DMS53 (cell line): Measurements from ENCODE around the gene PPP1R11.

ENCODE experiments used
- DNase-seq: peaks from one replicate; lab custom pipeline; 2025; lab: John Stamatoyannopoulos, UW

PPP1R11 gene

DNA sequence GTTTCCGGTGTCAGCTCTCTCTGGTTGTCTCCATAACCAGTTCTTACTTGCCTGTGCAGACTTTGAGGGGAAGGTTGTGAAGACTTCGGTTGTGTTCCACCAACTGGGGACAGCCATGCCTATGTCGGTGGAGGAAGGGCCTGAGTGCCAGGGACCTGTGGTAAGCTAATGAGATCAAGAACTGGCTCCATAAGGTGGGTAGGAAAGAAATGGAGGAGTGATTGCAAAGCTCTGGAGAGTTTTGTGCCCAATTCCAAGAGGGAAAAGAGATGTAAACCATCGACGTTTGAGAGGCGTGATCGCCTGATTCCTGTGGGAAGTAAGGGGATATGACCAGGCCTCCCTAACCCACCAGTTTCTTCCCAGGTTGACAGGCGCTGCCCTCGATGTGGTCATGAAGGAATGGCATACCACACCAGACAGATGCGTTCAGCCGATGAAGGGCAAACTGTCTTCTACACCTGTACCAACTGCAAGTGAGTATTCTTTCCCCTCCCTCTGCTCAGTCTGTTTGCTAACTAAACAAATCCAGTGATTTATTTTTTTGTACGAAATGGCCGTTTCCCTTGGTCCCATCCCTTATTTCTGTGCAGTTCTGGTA, 5.0 kb upstream of the PPP1R11 start:
- peak; percentile 71 for DNase-seq

DNA sequence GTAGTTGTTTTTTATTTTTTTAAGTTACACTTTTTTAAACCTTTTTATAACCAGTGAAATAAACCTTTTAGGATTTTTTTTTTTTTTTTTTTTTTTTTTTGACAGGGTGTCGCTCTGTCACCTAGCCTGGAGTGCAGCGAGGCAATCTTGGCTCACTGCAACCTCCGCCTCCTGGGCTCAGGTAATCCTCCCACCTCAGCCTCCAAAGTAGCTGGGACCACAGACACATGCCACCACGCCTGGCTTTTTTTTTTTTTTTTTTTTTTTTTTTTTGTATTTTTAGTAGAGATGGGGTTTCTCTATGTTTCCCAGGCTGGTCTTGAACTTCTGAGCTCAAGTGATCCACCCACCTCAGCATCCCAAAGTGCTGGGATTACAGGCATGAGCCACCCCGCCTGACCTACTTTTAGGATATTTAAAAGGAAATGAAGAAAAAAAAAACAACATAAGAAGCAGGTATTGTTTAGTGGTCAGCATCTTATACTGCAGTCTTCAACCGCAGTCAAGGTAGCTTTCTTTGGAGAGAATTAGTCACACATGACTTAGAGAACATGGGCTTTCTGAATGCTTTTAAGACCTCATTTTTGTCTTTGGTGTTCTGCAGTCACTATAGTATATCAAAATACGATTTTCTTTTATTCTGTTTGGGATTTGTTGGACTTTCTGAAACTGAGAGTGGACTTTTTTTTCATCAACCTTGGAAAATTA, 4.4 kb upstream of the PPP1R11 start:
- no peak for DNase-seq

DNA sequence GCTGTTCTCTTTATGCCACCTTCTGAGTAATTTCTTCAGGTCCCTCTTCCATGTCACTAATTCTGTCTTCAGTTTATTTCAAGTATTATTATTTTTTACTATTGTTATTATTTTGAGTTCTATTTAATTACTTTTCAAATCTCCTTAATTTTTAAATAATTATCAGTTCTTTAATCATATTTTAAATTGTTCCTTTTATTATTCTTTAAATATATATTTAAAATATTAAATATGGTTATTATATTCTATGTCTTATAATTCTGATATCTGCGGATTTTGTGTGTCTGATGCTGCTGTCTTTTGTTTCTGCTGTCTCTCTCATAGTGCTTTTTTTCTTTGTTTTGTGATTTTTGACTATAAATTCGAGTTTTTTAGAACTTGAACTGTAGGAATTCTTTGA, 3.7 kb upstream of the PPP1R11 start:
- DNase-seq, result no peak

DNA sequence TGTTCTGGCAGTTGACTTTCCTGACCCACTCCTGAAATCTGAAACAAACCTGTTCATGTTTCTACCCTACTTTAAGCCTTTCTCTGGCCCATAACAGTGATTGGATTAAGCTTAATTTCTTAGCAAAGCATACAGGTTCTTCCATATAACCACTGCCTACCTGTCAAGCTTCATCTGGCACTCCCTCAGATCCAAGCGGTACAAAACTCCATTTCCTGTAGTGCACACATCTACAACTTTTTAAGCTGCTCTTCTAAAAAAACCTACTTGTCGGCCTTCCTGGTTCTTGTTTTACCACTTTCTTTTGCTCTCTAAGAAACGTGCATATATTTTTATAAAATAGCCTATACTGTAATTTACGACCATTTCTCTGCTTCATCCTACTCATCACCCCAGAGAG, 916 bp upstream of the PPP1R11 start:
- peak; percentile 28 for DNase-seq

DNA sequence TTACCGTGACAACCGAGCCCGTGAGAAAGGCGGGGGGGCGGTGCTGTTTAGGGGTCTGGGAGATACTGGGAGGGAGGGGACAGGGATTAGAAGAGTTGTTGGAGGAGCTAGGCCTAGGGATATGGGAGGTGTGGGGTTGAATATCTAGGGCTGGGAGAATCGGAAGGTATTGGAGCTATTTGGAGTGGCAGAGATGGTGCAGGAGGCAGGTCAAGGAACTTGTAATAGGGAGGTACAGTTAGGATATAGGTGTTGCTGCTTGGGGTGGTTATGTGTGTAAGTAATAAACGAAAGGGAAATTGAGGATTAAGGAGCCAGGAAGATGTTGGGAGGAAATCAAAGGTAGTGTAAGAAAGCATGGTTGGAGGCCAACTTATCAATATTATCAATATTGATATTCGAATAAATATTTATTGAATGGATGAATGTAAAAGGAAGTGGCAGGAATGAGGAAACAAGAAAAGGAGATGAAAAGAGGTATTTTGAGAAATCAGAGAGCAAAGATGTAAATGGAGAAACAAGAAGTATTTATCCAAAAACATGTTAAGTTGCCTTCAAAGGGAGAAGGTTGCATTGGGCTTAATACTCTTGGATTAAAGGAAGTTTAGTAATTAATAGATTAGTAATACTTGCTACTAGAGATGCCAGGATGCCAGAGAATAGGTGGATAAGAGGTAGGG, 602 bp downstream of the PPP1R11 start:
- no peak for DNase-seq

DNA sequence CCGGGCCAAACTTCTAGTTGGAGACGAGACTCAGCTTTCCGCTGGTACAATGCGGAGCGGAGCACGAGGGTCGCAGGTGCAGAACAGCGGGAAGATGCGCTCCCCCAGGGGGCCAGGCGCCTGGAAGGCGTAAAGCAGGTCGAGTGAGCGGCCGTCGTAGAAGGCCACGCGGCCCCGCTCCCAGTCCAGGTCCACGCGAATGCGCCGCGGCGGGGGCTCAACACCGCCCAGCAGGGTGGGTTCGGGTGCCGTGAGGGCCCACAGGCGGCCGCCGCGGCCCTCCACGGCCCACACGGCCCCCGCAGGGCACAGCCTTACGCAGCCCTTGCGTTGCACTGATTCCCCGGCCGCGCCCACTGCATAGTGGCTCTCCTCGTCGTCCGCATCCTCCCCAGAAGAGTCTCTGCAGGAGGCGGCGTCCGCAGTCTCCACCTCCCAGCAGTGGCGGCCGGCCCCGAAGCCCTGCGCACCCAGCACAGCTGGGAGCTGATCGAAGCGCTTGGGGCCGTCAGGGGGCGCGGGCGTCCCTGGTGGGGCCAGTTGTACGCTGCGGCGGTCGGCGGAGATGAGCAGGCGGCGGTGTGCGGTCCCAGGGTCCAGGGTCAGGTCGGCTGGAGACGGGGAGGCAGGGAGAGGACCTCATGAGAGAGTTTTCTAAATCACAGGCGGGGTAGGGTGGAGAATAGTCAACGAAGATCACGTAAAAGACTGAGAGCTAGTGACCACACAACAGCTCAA, 4.3 kb downstream of the PPP1R11 start:
- DNase-seq, result no peak

DNA sequence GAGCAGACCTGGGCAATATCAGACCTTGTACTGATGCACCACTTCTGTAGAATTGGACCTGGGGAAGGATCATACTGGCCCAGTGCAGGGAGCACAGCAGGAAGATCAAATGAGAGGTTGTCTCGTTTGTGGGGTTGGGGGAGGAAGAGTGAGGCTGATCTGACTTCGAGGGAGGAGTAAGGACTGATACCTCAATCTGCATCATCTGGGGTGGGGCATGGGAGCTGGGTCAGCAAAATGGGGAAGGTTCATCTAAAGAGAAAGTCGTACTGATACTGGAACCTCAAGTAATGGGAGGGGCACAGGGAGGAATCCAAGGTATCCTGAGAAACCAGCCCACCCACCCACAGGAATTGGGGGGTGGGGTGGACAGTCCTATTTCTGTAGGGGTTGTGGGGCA, 4.9 kb downstream of the PPP1R11 start:
- no peak for DNase-seq

DNA sequence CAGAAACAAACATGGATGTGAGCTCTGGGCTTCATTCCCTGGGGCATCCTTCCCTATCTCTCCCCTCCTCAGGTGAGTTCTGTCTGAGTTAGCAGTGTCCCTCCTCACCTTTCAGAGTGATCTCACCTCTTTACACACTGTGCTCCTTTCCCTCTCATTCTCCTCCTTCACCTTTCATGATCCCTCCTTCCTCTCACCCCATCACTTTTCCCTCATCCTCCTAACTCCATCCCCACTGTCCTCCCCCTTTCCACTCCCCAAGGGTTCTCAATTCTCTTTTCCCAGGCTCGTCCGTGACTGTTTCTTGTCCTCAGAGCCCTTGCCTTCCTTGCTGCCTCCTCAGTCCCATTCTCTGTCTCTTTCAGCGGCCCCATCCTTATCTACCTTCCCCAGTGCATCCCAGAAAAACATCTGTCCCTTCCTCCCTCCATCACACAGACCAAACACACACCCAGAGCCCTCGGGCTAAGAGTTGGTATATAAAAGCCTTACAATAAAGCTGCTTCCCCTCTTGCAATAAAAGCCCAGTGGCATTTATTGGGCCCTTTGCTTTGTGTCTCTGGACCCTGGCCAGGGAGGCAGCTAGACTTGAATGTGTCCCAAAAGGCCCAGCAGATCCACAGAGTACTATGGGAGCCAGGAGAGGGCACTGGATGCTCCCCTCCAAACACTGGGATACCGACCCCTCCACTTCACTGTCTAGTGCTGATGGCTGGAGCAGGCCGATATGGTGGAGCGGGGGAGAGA, 6.7 kb downstream of the PPP1R11 start:
- DNase-seq, result no peak

DNA sequence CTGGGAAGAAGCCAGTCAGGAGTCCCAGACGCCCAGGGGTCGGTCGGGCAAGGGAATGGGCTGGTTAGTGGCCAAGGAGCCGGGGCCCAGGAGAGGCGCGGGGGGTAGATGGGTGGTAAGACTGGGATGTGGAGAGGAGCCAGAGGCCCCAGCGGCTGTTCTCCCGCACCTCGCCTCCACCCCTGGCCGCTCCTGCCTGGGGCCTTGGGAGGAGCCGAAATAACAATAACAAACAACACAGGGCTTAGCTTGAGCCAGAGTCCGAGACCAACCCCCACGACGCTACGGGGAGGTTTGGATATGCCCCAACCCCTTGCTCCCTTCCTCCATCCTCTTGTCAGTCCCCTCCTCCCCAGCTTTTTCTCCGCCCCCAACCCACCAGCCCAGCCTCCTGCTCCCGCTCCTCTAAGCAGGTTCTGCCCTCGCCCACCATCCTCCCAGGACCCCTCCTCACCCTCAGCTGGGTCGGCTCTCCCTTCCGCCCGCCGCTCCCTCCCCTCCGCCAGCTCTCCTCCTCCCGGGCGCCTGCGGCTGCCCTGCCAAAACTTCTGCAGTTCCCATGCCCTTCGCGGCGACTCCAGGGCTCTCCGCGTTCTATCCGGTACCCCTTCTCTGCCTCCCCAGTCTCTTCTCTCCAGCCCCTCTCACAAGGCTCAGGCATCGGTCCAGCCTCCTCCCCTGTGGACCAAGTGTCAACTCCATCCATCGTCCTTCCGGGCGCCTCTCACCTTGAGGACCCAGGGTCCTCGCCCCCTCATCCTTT, 7.5 kb downstream of the PPP1R11 start:
- DNase-seq, result no peak

DNA sequence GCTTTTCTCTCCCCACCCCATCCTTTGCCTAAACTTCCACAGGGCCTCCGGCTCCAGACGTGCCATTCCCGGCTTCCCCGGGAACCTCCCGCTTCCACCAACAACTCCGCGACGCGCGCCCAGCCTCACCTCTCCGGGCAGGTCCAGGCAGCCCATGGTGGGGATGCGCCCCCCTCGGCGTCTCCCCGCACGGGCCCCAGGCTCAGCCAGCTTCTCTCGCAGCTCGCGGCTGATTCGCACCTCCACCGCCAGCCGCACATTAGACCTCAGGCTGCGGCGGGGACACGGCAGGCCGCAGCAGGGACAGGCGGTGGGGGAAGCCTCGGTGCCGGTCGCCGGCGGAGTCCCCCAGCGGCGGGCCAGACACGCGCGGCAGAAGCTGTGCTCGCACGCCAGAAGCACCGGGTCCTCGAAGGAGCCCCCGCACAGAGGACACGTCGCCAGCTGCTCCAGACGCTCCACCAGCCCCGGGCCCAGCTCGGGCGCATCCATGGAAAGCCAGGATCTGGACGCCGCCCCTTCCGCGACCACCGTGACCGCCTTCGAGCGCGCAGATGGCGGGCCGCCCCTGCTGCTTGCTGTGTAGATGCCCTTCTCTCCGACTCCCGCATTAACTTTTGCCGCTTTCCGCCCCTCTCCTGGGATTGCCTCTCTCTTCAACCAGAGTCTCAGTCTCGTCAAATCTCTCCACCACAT, 8.2 kb downstream of the PPP1R11 start, which contains the start of gene RNF39:
RNF39 (minus strand) TSS at position 676 of the 696 bp plus-strand sequence; CDS start at position 492, 184 bp downstream.
- DNase-seq, result peak; percentile 47

DNA sequence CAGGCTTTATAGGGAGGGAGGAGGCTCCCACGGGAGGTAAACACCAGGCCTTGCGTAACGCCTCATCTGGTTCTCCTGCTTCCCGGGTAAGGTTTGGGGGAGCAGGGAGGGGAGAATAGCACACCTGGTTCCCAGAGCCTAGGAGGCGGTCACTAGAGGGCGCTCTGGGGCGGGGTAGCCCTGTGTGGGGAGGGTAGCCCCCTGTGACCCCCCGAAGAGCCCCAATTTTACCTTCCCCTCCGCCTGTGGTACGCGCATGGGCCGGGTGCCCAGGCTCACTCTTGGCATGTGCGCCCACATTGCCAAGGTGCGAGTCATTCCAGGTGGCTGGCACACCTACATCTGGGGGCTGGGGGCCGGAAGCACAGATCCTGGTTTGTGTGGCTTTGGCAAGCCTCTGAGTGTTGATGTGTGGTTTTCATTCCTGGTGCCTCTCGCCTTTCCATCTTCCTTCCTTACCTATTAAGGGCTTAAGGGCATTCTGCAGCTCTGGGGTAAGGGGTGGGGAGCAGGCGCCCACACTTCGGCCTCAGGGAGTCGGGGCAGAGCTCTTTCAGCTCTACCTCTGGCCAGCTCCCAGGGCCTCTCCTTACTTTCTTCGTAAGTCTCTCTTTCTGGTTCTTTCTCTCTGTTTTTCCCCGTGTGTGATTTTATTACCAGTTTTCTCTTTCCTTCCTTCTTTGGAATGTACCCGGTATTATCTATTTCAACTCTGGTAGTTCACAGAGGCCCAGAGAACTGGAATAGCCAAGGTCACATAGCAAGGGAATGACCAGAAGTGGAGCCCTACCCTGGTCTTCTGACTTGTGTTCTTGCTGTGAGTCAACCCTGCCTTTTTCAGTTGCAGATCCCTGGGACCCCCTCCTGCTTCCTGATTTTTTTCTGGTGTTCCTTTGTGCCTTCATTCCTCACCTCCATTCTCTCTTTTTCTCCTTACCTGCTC, 9.1 kb downstream of the PPP1R11 start:
- peak; percentile 59 for DNase-seq

DNA sequence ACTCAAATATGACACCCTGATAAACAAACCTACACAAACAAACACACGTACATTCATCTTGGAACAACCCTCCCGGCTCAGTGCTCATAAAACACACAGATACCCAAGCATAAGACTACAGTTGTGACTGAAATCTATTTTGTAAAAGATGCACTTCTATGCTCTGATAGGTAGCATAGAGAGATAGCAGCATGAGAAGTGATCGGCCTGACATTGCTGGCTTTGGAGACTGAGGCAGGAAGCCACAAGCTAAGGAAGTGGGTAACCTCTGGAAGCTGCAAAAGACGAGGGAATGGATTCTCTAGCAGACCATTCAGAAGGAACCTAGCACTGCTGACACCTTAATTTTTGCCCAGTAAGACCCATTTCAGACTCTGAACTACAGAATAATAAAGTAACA, 10.2 kb downstream of the PPP1R11 start:
- no peak for DNase-seq

DNA sequence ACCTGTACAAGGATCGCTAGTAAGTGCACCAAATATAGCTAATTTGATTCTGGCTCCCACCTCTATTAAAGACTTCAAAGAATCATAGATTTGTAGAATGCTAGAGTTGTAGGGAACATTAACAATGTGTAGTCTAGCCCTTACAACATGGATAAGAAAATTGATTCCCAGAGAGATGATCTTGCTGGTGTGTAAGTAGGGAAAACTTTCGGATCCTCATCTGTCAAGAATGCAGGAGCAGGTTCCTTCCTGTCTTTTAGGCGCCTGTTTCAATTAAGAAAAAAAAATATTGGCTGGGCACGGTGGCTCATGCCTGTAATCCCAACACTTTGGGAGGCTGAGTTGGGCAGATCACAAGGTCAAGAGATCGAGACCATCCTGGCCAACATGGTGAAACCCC, 20.9 kb downstream of the PPP1R11 start:
- no peak for DNase-seq

DNA sequence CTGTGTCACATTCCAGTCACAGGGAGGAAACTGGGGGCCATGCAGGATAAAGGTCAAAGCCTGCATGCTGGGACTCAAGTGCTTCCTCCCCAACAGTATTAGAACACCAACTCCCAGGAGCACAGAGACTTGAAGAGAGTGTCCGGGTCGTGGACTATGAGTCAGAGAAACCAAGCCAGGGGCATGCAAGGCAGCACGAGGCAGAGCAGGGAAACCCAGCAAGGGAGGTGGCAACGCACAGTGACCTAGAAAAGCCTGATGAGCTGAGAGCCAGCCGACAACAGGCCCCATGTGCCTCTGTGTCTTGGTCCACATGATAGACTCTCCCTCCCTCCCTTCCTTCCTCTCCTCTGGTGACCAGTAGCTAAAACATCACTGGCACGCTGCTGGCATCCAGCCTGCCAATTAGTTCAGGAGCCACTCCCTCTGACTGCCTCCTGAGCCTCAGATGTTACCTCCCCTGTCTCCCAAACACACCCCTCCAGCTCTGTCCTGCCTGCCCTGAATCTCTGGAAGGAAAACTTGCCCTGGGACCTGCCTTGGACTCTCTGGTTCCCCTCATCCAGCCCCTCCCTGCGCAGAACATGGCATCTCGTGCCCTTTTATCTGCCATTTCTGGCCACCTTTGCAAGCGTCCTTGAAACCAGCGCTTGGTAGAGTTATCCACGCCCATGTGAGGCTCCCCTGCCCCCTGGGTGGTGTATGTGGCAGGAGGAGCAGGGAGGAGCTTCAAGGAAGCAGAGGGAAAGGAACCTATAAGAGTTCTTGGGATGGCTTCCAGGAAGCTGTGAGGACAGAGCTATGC, 24.8 kb downstream of the PPP1R11 start:
- no peak for DNase-seq

DNA sequence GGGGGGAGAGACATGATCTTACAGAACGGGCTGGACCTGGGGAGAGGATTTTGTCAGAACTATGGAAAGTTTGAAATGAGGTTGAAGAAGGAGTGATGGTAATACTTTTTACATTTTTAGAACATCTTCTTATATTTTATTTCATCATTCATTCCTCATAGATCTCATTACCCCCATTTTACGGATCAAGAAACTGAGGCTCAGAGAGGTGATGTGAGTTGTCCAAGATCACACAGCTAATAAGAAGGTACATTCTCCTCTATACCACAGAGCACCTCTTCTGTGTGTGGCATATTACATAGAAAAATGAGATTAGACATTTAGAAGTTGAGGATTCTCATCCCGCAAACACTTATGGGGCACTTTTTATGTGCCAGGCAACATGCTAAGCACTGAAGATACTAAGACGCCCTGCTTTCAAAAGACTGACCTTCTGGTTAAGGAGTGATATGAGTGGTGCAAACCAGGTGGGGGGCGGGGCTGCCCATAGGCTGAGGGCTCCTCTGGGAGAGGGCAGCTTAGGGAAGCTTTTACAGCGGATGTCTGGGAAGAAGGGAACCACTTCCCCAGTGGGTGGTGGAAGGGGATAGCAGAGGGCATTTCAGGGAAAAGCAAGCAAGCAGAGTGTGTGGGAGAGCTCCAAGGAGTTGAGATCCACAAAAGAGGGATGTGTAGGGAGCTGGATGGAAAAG, 26.0 kb downstream of the PPP1R11 start:
- no peak for DNase-seq

DNA sequence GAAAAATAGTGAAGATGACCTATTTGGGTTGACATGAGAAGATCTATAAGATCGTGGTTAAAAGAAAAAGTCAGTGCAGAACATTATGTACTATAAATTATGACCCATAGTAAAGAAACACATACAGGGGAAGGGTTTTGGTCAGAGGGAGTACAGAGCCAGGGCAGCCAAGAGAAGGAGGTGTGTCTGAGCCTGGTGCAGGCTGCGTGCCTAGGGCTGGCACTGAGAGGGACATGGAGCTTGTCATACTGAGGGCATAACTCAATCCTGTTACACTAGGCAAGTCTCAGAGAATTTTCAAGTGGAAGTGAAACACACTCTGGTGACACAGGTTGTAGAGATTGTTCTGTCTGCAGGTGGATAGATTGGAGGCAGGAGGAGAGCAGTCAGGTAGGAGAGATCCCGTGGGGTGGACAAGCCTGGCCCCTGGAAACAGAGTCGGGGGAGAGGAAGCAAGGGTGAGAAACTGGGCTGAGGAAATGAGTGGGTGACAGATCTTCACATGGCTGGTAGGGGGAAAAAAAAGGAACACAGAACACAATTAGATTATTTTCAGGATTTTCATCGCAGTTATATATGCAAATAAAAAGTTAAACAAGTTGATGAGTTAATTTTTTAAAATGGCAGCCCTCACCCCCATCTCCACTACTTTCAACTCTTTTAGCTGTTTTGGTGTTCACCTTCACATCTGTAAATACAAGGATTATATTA, 27.1 kb downstream of the PPP1R11 start:
- no peak for DNase-seq

DNA sequence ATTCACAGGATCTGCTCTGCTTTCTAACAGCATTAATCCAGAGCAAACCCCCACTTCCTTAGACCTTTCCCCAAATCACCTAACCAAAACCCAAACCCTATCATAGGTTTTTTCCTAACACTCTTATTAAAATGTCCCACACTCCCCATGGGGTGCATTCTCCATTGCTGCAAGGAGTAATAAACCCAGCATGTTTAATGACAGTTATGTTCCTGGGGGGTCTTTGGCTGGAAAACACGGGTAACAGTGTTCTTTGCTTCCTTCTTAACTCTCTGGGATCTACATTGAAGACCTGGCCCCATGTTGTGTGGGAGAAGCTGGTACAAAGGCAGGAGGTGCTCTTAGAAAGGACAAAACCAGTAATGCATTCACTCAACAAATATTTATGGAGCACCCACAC, 29.8 kb downstream of the PPP1R11 start:
- no peak for DNase-seq
